Parathyroid adenoma (tissue), 2 donors: ENCODE measurements around the gene TTC9B.
A peak's percentile ranks its signal among the peaks of the same experiment; 100 is the strongest.

Experiments
- H2AFZ ChIP-seq: fragments of 300-600 bp; sonication (generic); one replicate; pipeline ENCODE4 v1.7.0; 2017; ENCODE audit warnings: antibody characterized with exemption, mild to moderate bottlenecking
- H3K27ac ChIP-seq: fragments of 300-600 bp; sonication (generic); one replicate; pipeline ENCODE4 v1.7.0; 2017
- H3K27me3 ChIP-seq: fragments of 300-600 bp; sonication (generic); one replicate; pipeline ENCODE4 v1.7.0; 2017; ENCODE audit warnings: low read length; ENCODE audit not compliant: control insufficient read depth, insufficient read depth
- H3K36me3 ChIP-seq: fragments of 300-600 bp; sonication (generic); one replicate; pipeline ENCODE4 v1.7.0; 2017; ENCODE audit warnings: low read length; ENCODE audit not compliant: control insufficient read depth, insufficient read depth
- H3K4me1 ChIP-seq: fragments of 300-600 bp; sonication (generic); one replicate; pipeline ENCODE4 v1.7.0; 2017; ENCODE audit warnings: control low read depth
- H3K4me2 ChIP-seq: fragments of 300-600 bp; sonication (generic); one replicate; pipeline ENCODE4 v1.7.0; 2017; ENCODE audit warnings: low read length
- H3K4me3 ChIP-seq: fragments of 300-600 bp; sonication (generic); one replicate; pipeline ENCODE4 v1.7.0; 2017; ENCODE audit warnings: low read depth, low read length
- H3K79me2 ChIP-seq: fragments of 300-600 bp; sonication (generic); one replicate; pipeline ENCODE4 v1.7.0; 2017; ENCODE audit warnings: control low read depth
- H3K9ac ChIP-seq: fragments of 300-600 bp; sonication (generic); one replicate; pipeline ENCODE4 v1.7.0; 2017; ENCODE audit warnings: mild to moderate bottlenecking
- H3K9me3 ChIP-seq: fragments of 300-600 bp; sonication (generic); one replicate; pipeline ENCODE4 v1.7.0; 2017; ENCODE audit warnings: low read length; ENCODE audit not compliant: control insufficient read depth
- CTCF ChIP-seq: fragments of 300-600 bp; sonication (generic); IDR thresholded peaks from one replicate; pipeline ENCODE4 v1.7.0; 2017; ENCODE audit warnings: antibody characterized with exemption, mild to moderate bottlenecking
- donor health status: primary hyperparathyroidism.

The TTC9B gene

GRCh38 chr19:40229484-40229883 is 11.3 kb upstream of the TTC9B start:
- Histone ChIP-seq H2AFZ (no peak overlapping the region), H3K4me2 (no peak overlapping the region), H3K36me3 (no peaks in the 10 kb centered on the region), H3K4me1 (peaks cover 15% of the 10 kb centered on the region), H3K9me3 (no peaks in the 10 kb centered on the region), H3K9ac (no peak overlapping the region), H3K27ac (no peak overlapping the region), H3K27me3 (no peaks in the 10 kb centered on the region), H3K4me3 (no peak overlapping the region), H3K79me2 (no peaks in the 10 kb centered on the region)
- no peak for TF ChIP-seq CTCF

GRCh38 chr19:40228863-40229262 is 10.7 kb upstream of the TTC9B start:
- Histone ChIP-seq H3K27ac (no peak overlapping the region), H3K4me3 (no peak overlapping the region), H2AFZ (no peak overlapping the region), H3K36me3 (no peaks in the 10 kb centered on the region), H3K9me3 (no peaks in the 10 kb centered on the region), H3K79me2 (no peaks in the 10 kb centered on the region), H3K9ac (no peak overlapping the region), H3K4me1 (peaks cover 15% of the 10 kb centered on the region), H3K27me3 (no peaks in the 10 kb centered on the region), H3K4me2 (no peak overlapping the region)
- TF ChIP-seq CTCF, result no peak

DNA sequence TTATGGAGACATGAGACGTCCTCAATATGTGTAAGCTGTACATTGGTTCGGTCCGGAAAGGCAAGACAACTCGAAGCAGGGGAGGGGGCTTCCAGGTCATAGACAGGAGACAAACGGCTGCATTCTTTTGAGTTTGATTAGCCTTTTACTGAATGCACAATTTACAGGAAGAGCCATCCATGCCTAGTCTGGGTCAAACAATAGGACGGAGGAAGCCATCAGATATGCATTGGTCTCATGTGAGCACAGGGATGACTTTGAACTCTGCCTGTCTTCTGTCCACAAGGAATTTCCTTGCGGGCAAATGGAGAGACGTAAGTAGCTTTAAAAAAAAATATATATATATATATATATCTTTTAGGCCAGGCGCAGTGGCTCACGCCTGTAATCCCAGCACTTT is 10.2 kb upstream of the TTC9B start:
- no peak overlapping the region for H2AFZ ChIP-seq
- H3K4me3 ChIP-seq, result no peak overlapping the region
- no peak overlapping the region for H3K9ac ChIP-seq
- no peak for TF ChIP-seq CTCF
- no peaks in the 10 kb centered on the region for H3K36me3 ChIP-seq
- H3K27me3 ChIP-seq, result no peaks in the 10 kb centered on the region
- no peaks in the 10 kb centered on the region for H3K9me3 ChIP-seq
- H3K79me2 ChIP-seq, result no peaks in the 10 kb centered on the region
- peaks cover 15% of the 10 kb centered on the region for H3K4me1 ChIP-seq
- H3K4me2 ChIP-seq, result no peak overlapping the region
- H3K27ac ChIP-seq, result no peak overlapping the region

DNA sequence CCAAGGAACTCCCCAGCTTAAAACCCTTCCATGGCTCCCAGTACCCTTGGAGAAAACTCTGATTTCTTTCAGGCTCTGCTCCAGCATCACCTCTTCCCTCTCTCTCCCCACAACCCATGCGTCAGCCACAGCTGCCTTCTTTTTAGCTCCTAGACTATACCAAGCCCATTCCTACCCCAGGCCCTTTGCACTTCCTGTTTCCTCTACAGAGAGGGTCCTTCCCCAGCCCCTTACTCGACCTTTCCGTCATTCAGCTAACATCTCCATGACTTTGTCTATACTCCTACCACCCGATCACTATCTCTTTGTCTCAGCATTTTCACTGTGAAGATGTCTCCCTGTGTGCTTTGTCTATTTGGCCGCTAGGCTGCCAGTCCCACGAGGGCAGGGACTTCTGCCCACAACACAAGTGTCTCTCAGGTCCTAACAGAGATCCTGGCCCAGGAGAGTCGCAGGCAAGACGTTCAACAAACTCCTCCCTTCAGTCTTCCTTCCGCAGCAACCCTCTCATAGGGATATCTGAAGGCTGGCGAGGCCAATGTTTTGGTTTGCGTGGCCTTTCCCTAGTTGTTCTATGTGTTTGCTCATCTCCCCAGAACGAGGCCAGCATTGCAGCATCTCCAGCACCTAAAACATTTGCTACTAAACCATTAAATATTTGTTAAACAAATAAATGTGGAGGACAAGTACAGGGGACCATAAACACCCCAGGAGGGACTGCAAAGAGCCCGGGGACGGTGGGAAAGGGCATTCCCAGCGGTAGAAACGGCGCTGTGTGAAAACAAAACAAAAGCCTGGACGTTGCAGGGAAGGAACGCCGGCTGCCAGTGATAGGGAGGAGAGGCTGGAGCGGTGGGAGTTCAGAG is 7.5 kb upstream of the TTC9B start:
- H3K79me2 ChIP-seq, result no peaks in the 10 kb centered on the region
- H3K27me3 ChIP-seq, result no peaks in the 10 kb centered on the region
- H3K36me3 ChIP-seq, result no peaks in the 10 kb centered on the region
- peak overlapping the region; percentile 28 for H3K4me2 ChIP-seq
- H3K4me3 ChIP-seq, result peak overlapping the region; percentile 5
- TF ChIP-seq CTCF, result no peak
- H3K9ac ChIP-seq, result no peak overlapping the region
- peaks cover 8% of the 10 kb centered on the region for H3K4me1 ChIP-seq
- H3K27ac ChIP-seq, result no peak overlapping the region
- peak overlapping the region; percentile 88 for H2AFZ ChIP-seq
- no peaks in the 10 kb centered on the region for H3K9me3 ChIP-seq
